Measurements from ENCODE around the gene WDR4.

DNA sequence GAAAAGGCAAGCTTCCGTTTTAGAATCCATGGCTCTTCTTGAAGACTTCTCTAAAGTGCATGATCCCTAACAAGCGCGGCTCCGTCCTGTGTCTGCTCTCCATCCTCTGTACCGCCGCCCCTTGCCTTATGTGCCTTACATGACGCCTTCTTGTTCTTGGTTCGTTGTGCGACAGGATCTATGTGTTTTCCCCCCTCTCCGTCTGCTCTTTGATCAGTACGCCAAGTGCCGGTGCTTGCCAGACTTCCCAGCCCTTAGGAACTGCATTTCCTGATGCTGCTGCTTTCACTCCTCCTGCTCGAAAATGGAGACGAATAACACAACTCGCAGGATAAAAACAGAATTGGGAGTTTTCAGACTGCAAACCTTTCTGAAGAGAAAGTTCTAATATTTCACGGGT is 26.9 kb upstream of the WDR4 start:
- TF ChIP-seq, protein P1, sequence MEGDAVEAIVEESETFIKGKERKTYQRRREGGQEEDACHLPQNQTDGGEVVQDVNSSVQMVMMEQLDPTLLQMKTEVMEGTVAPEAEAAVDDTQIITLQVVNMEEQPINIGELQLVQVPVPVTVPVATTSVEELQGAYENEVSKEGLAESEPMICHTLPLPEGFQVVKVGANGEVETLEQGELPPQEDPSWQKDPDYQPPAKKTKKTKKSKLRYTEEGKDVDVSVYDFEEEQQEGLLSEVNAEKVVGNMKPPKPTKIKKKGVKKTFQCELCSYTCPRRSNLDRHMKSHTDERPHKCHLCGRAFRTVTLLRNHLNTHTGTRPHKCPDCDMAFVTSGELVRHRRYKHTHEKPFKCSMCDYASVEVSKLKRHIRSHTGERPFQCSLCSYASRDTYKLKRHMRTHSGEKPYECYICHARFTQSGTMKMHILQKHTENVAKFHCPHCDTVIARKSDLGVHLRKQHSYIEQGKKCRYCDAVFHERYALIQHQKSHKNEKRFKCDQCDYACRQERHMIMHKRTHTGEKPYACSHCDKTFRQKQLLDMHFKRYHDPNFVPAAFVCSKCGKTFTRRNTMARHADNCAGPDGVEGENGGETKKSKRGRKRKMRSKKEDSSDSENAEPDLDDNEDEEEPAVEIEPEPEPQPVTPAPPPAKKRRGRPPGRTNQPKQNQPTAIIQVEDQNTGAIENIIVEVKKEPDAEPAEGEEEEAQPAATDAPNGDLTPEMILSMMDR (IDR thresholded peaks at IDR 0.05), result no peak
- TF ChIP-seq EZH2 (IDR thresholded peaks at IDR 0.05), result no peak
